ENCODE data around the gene DGKH. TPM values are rescaled to one million over a fixed set of nuclear protein-coding genes. Genes with fewer than 3 reads are reported as not detected.

The DGKH gene
- polyA plus RNA-seq, 1 donor from 2014 or later: 3.5 TPM

- H3K27me3 ChIP-seq (ENCODE audit: insufficient read depth, low read depth, low read length): no peaks in the 10 kb centered on the region
- H3K79me2 ChIP-seq (replicated peaks; ENCODE audit: insufficient read depth, low read length): no peaks in the 10 kb centered on the region
- H3F3A ChIP-seq (ENCODE audit: insufficient read depth, low read length, poor library complexity, severe bottlenecking): peaks cover 4% of the 10 kb centered on the region
- no peaks in the 10 kb centered on the region for H3K36me3 ChIP-seq (ENCODE audit: insufficient read depth, low read length)
- no peaks in the 10 kb centered on the region for H3K9me2 ChIP-seq (ENCODE audit: insufficient read depth, low read length)
- no peak overlapping the region for H3K4me3 ChIP-seq (ENCODE audit: low read length)
- H3K27ac ChIP-seq (ENCODE audit: low read length): no peak overlapping the region
- no peaks in the 10 kb centered on the region for H4K20me1 ChIP-seq (ENCODE audit: insufficient read depth)
- H3K9ac ChIP-seq (ENCODE audit: low read length): no peak overlapping the region
- TF ChIP-seq EP300 (conservative IDR thresholded peaks at IDR 0.05; ENCODE audit: poor library complexity, severe bottlenecking): no peak
- TF ChIP-seq EZH2 (IDR thresholded peaks at IDR 0.05; ENCODE audit: borderline replicate concordance, insufficient read depth, low read length, poor library complexity, severe bottlenecking): no peak
- TF ChIP-seq TAF1 (IDR thresholded peaks at IDR 0.05; ENCODE audit: low read depth): no peak
- TF ChIP-seq REST (IDR thresholded peaks at IDR 0.05; ENCODE audit: borderline replicate concordance): no peak
- no peak for TF ChIP-seq RAD21 (conservative IDR thresholded peaks at IDR 0.05)
- TF ChIP-seq POLR2AphosphoS5 (IDR thresholded peaks at IDR 0.05): no peak
- TF ChIP-seq MXI1 (conservative IDR thresholded peaks at IDR 0.05; ENCODE audit: poor library complexity, severe bottlenecking): no peak
- H3K9me3 ChIP-seq (ENCODE audit: low read length): no peaks in the 10 kb centered on the region
- H2AFZ ChIP-seq (ENCODE audit: low read depth, low read length): no peak overlapping the region
- H3K4me2 ChIP-seq (ENCODE audit: low read length): no peak overlapping the region
Measured at GRCh38 chr13:42035905-42036521, 12.4 kb upstream of the DGKH start.

GRCh38 chr13:42036711-42037110, 11.7 kb upstream of the DGKH start:
- Histone ChIP-seq H3F3A (ENCODE audit: insufficient read depth, low read length, poor library complexity, severe bottlenecking) (peaks cover 7% of the 10 kb centered on the region), H3K27me3 (ENCODE audit: insufficient read depth, low read depth, low read length) (peaks cover 5% of the 10 kb centered on the region), H2AFZ (ENCODE audit: low read depth, low read length) (no peak overlapping the region), H3K79me2 (replicated peaks; ENCODE audit: insufficient read depth, low read length) (no peaks in the 10 kb centered on the region), H3K9ac (ENCODE audit: low read length) (no peak overlapping the region), H3K4me3 (ENCODE audit: low read length) (no peak overlapping the region), H3K27ac (ENCODE audit: low read length) (no peak overlapping the region), H3K36me3 (ENCODE audit: insufficient read depth, low read length) (no peaks in the 10 kb centered on the region), H4K20me1 (ENCODE audit: insufficient read depth) (no peaks in the 10 kb centered on the region), H3K9me2 (ENCODE audit: insufficient read depth, low read length) (no peaks in the 10 kb centered on the region), H3K4me2 (ENCODE audit: low read length) (no peak overlapping the region), H3K9me3 (ENCODE audit: low read length) (no peaks in the 10 kb centered on the region)
- TF ChIP-seq MXI1 (conservative IDR thresholded peaks at IDR 0.05; ENCODE audit: poor library complexity, severe bottlenecking) (no peak), POLR2AphosphoS5 (IDR thresholded peaks at IDR 0.05) (no peak), REST (IDR thresholded peaks at IDR 0.05; ENCODE audit: borderline replicate concordance) (no peak), TAF1 (IDR thresholded peaks at IDR 0.05; ENCODE audit: low read depth) (no peak), RAD21 (conservative IDR thresholded peaks at IDR 0.05) (no peak), SMC3 (conservative IDR thresholded peaks at IDR 0.05; ENCODE audit: poor library complexity) (no peak), EP300 (conservative IDR thresholded peaks at IDR 0.05; ENCODE audit: poor library complexity, severe bottlenecking) (no peak), EZH2 (IDR thresholded peaks at IDR 0.05; ENCODE audit: borderline replicate concordance, insufficient read depth, low read length, poor library complexity, severe bottlenecking) (no peak)
- TF ChIP-seq, protein P1, sequence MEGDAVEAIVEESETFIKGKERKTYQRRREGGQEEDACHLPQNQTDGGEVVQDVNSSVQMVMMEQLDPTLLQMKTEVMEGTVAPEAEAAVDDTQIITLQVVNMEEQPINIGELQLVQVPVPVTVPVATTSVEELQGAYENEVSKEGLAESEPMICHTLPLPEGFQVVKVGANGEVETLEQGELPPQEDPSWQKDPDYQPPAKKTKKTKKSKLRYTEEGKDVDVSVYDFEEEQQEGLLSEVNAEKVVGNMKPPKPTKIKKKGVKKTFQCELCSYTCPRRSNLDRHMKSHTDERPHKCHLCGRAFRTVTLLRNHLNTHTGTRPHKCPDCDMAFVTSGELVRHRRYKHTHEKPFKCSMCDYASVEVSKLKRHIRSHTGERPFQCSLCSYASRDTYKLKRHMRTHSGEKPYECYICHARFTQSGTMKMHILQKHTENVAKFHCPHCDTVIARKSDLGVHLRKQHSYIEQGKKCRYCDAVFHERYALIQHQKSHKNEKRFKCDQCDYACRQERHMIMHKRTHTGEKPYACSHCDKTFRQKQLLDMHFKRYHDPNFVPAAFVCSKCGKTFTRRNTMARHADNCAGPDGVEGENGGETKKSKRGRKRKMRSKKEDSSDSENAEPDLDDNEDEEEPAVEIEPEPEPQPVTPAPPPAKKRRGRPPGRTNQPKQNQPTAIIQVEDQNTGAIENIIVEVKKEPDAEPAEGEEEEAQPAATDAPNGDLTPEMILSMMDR (IDR thresholded peaks at IDR 0.05; ENCODE audit: poor library complexity, severe bottlenecking): no peak

All from neural cell (in vitro differentiated cells).